ENCODE data around the gene USO1. TPM values are rescaled to one million over a fixed set of nuclear protein-coding genes. Genes with fewer than 3 reads are reported as not detected.
"Not testable (repeated sequence)": the region's sequence is repeated elsewhere in the genome, so short reads cannot be mapped to it uniquely, and the experiment has no call there.

USO1 gene
- total and polyA plus RNA-seq, 7 donors = 49.5 to 224 (median 175) TPM

DNA sequence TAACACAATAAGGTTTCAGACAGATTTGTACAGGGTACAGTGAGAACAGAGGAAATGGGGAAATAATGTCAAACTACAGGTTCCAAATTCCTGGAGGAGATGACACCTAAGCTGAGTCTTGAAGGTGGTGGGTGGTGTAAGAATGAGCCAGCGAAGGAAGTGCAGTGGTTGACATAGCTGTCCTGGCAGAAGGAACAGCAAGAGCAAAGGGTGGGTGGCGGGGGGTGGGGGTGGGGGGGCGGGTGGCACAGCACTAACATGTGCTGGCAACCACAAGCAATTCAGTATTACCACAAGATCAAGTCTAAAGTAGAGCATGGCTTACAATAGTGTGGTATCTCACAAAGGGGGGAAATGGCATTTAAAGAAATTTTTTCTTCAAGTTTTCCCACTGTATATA is 38.0 kb upstream of the USO1 start:
- WGBS, 3 donors = 50 to 63% (median 60%) methylated on average over 3 of the region's 3 CpGs
- intact Hi-C loops (cut with DNase I) = no loop called here

DNA sequence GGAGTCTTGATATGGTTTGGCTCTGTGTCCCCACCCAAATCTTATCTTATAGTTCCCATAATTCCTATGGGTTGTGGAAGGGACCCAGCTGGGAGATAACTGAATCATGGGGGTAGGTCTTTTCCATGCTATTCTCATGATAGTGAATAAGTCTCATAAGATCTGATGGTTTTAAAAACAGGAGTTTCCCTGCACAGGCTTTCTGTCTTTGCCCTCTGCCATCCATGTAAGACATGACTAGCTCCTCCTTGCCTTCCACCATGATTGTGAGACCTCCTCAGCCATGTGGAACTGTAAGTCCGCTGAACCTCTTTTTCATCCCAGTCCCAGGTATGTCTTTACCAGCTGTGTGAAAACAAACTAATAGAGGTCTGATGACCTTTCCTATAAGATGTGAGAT is 37.3 kb upstream of the USO1 start:
- H3K9me3 ChIP-seq; H3K4me3 ChIP-seq; ATAC-seq; H3K27me3 ChIP-seq (ENCODE audit: insufficient read depth in 3 of 3, low read length in 2 of 3); DNase-seq; H3K36me3 ChIP-seq (ENCODE audit: insufficient read depth in 1 of 2, low read depth in 1 of 2); intact Hi-C loops (cut with DNase I): not testable (repeated sequence)
- H3K27ac ChIP-seq = peak overlapping the region; percentile 18
- peaks cover 11% of the 10 kb centered on the region for H3K4me1 ChIP-seq
- 96 to 100% (median 97%) methylated on average over 1 of the region's 1 CpG for WGBS, 3 donors

More for the DNA sequence above, 38.0 kb upstream of the USO1 start:
- Histone ChIP-seq H3K4me3 (no peak overlapping the region), H3K27me3 (ENCODE audit: insufficient read depth in 3 of 3, low read length in 2 of 3) (no peaks in the 10 kb centered on the region), H3K4me1 (peaks cover 11% of the 10 kb centered on the region), H3K27ac (peak overlapping the region; percentile 82), H3K9me3 (no peaks in the 10 kb centered on the region), H3K36me3 (ENCODE audit: insufficient read depth in 1 of 2, low read depth in 1 of 2) (peaks cover 0 to 6% of the 10 kb centered on the region in 2 donors)
- TF ChIP-seq, protein P1, sequence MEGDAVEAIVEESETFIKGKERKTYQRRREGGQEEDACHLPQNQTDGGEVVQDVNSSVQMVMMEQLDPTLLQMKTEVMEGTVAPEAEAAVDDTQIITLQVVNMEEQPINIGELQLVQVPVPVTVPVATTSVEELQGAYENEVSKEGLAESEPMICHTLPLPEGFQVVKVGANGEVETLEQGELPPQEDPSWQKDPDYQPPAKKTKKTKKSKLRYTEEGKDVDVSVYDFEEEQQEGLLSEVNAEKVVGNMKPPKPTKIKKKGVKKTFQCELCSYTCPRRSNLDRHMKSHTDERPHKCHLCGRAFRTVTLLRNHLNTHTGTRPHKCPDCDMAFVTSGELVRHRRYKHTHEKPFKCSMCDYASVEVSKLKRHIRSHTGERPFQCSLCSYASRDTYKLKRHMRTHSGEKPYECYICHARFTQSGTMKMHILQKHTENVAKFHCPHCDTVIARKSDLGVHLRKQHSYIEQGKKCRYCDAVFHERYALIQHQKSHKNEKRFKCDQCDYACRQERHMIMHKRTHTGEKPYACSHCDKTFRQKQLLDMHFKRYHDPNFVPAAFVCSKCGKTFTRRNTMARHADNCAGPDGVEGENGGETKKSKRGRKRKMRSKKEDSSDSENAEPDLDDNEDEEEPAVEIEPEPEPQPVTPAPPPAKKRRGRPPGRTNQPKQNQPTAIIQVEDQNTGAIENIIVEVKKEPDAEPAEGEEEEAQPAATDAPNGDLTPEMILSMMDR (IDR thresholded peaks at IDR 0.05) = no peak
- ATAC-seq = peak; percentile 46 to 70 (median 62)
- DNase-seq = no peak

DNA sequence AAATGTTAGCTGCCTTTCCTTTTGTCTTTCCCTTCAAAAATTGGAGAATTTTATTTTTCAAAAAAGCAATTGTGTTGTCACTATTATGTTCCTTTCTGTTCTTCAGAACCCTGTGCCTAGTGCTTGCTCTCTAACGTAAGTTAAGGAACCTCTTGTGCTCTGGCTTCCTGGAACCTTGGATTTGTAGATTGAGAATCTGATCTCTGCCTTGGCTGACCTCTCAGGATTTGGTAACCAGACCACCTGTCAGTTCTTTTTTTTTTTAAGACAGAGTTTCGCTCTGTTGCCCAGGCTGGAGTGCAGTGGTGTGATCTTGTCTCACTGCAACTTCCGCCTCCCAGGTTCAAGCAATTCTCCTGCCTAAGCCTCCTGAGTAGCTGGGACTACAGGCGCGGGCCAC is 32.3 kb upstream of the USO1 start:
- peak; percentile 67 to 81 (median 76) for ATAC-seq
- WGBS, 3 donors = 35 to 60% (median 49%) methylated on average over 5 of the region's 5 CpGs
- Histone ChIP-seq H3K27ac (peak overlapping the region; percentile 87), H3K36me3 (ENCODE audit: insufficient read depth in 1 of 2, low read depth in 1 of 2) (peaks cover 0 to 18% of the 10 kb centered on the region in 2 donors), H3K4me3 (peak overlapping the region; percentile 29)
- DNase-seq; H3K27me3 ChIP-seq (ENCODE audit: insufficient read depth in 3 of 3, low read length in 2 of 3); H3K4me1 ChIP-seq; H3K9me3 ChIP-seq; intact Hi-C loops (cut with DNase I): not testable (repeated sequence)

DNA sequence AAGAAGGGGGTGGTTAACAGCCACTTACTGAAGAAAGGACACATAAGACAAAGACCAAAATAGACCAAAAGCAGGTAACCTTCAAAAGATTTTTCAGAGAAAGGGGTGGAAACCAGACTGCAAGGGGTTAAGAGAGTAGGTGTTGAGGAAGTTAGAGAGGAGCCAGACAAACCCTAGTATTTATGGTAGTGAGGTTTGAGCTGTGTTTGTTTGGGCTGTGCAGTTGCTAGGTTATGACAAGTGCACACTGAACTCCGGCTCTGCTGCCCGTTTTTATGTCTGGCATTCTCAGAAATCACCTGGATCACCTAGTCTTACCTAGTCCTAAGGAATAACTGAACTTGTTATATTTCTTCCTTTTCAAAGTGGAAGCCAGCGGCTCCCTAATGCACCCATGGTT is 28.3 kb upstream of the USO1 start:
- intact Hi-C loops (cut with DNase I) = no loop called here
- WGBS, 3 donors = 22 to 29% (median 26%) methylated on average over 3 of the region's 3 CpGs
- TF ChIP-seq, protein P1 (IDR thresholded peaks at IDR 0.05) = no peak

DNA sequence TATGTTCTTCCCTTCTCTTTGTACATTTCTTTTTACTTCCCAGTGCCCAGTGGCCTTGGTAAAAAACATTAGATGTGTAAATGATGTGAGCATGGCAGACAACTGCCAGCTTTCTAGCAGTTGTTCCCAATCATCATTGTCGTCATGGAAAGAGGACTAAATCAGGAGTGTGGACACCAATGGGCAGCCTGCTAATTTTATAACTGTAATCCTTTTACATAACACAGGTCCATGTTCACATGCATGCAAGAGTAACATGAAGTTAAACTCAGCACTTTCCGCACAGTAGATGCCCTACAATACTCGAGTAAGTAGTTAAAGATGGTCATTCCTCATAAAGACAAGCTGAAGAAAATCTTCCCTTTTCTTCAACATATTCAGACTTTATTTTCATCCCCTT is 27.8 kb upstream of the USO1 start:
- no peak for DNase-seq
- Histone ChIP-seq H3K4me1 (peaks cover 4% of the 10 kb centered on the region), H3K36me3 (ENCODE audit: insufficient read depth in 1 of 2, low read depth in 1 of 2) (peaks cover 0 to 13% of the 10 kb centered on the region in 2 donors), H3K4me3 (no peak overlapping the region), H3K27me3 (ENCODE audit: insufficient read depth in 3 of 3, low read length in 2 of 3) (no peaks in the 10 kb centered on the region), H3K9me3 (no peaks in the 10 kb centered on the region), H3K27ac (peak overlapping the region; percentile 87)
- peak; percentile 78 to 83 (median 81) for ATAC-seq
- intact Hi-C loops (cut with DNase I) = no loop called here
- TF ChIP-seq, protein P1 (IDR thresholded peaks at IDR 0.05) = no peak
- 37 to 38% (median 38%) methylated on average over 3 of the region's 3 CpGs for WGBS, 3 donors

More for the DNA sequence above, 28.3 kb upstream of the USO1 start:
- Histone ChIP-seq H3K27me3 (ENCODE audit: insufficient read depth in 3 of 3, low read length in 2 of 3) (no peaks in the 10 kb centered on the region), H3K36me3 (ENCODE audit: insufficient read depth in 1 of 2, low read depth in 1 of 2) (peaks cover 0 to 13% of the 10 kb centered on the region in 2 donors), H3K4me3 (no peak overlapping the region), H3K4me1 (peaks cover 4% of the 10 kb centered on the region), H3K9me3 (no peaks in the 10 kb centered on the region), H3K27ac (peak overlapping the region; percentile 87)
- DNase-seq = no peak
- peak; percentile 36 to 57 (median 51) for ATAC-seq

Data from psoas muscle (tissue), 8 donors.